Activated CD8-positive, alpha-beta memory T cell treated with anti-CD3 and anti-CD28 coated beads for 4 hours (primary cell): ENCODE data around the gene FER.
"Not testable (repeated sequence)": the region's sequence is repeated elsewhere in the genome, so short reads cannot be mapped to it uniquely, and the experiment has no call there.

Source experiments
- DNase-seq, 2 donors: peaks; one replicate each; pipeline ENCODE4 v3.0.0-alpha.2; 2020; ENCODE audit warnings: low read depth in 2 of 2

Gene FER

GRCh38 chr5:108881133-108881532 lies 133.4 kb downstream of the FER start:
- no peak for DNase-seq

- no peak for DNase-seq
Measured at GRCh38 chr5:108884736-108885135, 137.0 kb downstream of the FER start.

GRCh38 chr5:108898257-108898656 lies 150.6 kb downstream of the FER start:
- DNase-seq, result no peak

DNA sequence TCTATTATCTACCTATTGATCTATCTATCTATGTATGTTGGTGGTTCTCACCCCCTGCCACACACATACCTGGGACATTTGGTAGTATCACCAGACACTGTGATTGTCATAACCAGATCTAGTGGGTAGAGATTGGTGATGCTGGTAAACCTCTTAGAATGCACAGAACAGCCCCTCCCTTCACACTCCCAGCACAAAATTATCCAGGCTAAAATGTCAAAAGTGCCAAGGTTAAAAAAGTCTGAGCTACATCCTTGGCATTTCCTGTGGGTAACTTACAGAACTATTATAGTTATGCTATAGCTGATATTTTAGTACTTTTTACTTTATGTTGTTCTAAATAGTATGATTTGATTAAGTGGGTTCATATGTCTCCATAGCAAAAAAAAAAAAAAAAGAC lies 151.0 kb downstream of the FER start:
- DNase-seq, result no peak

GRCh38 chr5:108899244-108899643 lies 151.5 kb downstream of the FER start:
- DNase-seq, result not testable (repeated sequence)

DNA sequence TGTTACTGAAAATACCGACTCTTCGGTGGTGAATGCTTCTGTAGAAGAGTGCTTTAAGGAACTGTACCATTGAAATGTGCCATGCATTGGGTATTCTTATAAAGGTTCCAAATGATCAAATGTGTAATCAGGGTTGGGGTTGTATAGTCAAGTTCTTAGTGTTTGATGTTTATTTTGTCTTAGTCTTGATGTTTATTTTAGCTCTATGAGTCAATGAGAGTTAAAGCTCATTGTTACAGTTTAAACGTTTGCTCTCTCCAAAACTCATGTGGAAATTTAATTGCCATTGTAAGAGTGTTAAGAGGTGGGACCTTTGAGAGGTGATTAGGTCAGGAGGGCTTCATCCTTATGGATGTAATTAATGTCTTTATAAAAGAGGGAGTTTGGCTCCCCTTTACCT lies 153.0 kb downstream of the FER start:
- no peak for DNase-seq

GRCh38 chr5:108905805-108906204 lies 158.1 kb downstream of the FER start:
- DNase-seq, result no peak

GRCh38 chr5:108910627-108911026 lies 162.9 kb downstream of the FER start:
- DNase-seq, result no peak

DNA sequence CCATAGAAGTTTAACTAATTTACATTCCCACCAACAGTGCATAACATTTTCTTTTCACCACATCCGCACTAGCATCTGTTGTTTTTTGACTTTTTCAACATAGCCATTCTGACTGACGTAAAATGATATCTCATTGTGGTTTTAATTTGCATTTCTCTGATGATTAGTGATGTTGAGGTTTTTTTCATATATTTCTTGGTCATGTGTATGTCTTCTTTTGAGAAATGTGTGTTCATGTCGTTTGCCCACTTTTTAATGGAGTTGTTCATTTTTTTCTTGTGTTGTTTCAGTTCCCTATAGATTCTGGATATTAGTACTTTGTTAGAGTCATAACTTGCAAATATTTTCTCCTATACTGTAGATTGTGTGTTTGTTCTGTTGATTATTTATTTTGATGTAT lies 163.4 kb downstream of the FER start:
- DNase-seq, result no peak

DNA sequence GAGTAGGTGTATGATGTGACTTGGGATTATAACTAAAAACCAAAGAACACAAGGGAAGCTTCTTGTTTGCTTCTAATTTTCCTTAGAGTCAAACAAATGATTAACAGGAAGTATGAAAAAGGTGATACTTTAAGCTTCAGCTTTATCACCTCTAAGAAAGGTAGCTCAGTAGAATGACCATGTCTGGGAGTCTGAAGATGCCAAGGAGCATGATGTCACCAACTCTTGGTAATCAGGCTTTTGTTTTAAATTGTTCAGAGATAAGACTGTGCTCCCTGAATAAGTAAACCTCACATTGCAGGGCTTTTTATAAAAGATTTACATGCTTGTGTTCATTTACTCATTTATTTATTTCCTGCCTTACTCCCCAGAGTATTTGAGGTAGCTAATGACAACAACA lies 169.9 kb downstream of the FER start:
- no peak for DNase-seq

GRCh38 chr5:108919591-108920326 lies 172.1 kb downstream of the FER start:
- no peak for DNase-seq

GRCh38 chr5:108924457-108924961 lies 176.8 kb downstream of the FER start:
- no peak for DNase-seq

DNA sequence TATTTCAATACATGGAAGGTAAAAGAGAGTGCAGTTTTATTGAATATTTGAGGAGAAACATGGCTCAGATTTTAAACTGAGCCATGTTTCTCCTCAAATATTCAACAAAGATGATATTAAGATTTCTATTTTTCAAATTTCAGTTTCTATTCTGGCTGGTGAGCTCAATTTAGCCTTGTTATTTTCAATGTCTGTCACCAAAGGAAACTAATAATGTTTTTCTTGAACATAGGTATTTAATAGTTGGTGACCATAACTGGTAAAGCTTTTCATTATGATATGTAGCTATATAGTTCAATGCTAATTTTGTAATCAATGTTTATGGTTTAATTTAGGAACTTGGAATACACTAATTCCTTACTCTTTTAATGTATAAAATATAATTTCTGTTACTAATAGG lies 177.4 kb downstream of the FER start:
- DNase-seq, result no peak

GRCh38 chr5:108930107-108930506 lies 182.4 kb downstream of the FER start:
- DNase-seq, result no peak

GRCh38 chr5:108935611-108936010 lies 187.9 kb downstream of the FER start:
- DNase-seq, result no peak

DNA sequence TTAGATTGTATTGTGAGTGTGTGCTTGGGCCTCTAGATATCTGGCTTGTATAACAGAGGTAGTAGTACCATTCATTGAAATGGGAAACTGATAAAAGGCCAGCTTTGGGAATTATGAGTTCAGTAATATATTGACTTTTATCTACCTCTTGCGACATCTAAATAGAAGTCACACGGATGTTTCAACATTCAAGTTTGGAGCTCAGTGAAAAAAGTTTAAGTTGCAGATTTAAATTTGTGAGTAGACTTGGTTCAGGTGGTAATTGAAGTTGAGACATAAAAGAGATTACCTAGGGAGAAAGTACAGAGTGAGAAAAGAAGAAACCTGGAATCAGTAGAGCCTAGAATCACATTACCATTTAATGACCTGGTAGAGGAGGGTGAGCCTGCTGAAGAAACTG lies 189.5 kb downstream of the FER start:
- DNase-seq, result no peak

GRCh38 chr5:108940506-108940905 lies 192.8 kb downstream of the FER start:
- DNase-seq, result no peak

- no peak for DNase-seq
Measured at GRCh38 chr5:108941746-108942145, 194.0 kb downstream of the FER start.

DNA sequence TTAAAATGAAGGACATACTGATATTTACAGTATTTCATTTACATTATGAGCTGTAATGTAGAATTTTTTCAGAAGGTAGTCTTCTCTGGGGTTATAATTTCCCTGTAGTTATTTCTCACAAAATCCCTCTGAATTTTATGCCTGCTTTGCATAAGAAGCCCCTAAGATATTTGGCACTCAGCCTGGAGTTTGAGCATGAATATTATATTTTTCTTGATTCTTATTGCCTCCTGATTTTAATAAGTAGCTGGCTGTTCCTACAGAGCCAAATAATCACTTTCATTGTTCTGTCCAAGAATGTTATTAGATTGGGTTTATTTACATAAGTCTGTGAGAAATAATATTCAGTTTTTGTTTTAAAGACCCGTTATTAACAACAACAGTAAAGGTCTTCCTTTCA lies 195.0 kb downstream of the FER start:
- no peak for DNase-seq

GRCh38 chr5:108945094-108945493 lies 197.4 kb downstream of the FER start:
- DNase-seq, result no peak

DNA sequence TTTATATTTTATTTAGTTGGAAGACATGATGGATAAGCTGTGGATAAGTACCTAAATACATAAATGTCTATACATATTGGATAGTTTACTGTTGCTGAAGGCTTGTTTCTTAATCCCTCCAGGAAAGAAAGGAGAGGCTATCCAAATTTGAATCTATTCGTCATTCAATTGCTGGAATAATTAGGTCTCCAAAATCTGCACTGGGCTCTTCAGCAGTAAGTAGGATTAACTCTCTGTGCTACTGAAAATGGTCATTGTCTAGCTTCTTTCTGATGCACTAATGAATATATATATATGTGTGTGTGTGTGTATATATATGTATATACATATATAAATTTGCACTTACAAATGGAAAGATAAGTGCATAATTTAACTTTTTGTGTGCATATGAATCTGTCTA lies 198.3 kb downstream of the FER start:
- no peak for DNase-seq

DNA sequence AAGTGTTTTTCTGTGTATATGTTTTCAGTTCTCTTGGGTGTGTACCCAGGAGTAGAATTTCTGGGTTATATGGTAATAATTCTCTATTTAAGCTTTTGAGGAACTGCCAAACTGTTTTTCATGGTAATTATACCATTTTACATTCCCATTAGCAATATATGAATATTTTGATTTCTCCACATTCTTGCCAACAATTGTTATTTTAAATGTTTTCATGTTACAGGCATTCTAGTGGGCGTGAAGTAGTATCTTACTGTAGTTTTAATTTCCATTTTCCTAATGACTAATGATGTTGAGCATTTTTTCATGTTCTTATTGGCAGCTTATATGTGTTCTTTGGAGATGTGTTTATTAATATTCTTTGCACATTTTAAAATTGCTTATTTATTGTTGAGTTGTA lies 199.5 kb downstream of the FER start:
- no peak for DNase-seq

GRCh38 chr5:108950276-108950675 lies 202.6 kb downstream of the FER start:
- no peak for DNase-seq

DNA sequence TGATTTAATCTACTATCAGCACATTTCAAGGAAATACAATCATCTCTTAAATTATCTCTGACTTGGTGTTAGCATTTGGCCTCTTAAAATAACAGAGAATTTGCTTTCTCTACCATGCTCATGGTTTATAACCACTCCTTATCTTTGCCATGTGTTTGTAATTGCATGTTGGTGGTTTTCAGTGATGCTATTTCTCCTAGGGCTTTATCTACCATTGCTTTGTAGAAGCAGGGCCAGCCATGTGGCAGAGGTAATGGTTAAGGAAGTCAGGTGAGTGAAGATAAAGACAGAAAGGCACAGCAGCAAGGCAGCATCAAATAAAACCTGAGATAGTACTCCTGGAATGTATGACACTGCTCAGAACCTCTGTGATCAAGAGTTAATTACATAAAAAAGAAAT lies 206.2 kb downstream of the FER start:
- no peak for DNase-seq
